ENCODE results near the gene ACACA.

Gene ACACA

GRCh38 chr17:37066322-37067255 is 340.0 kb downstream of the ACACA start:
- no peak overlapping the region for H3K4me3 ChIP-seq (ENCODE audit: low read length)
- no peak for TF ChIP-seq ZNF274 (IDR thresholded peaks at IDR 0.05; ENCODE audit: low read depth, low read length)

- no peak overlapping the region for H3K4me3 ChIP-seq (ENCODE audit: low read length)
- no peak for TF ChIP-seq ZNF274 (IDR thresholded peaks at IDR 0.05; ENCODE audit: low read depth, low read length)
Measured at GRCh38 chr17:37065486-37066321, 340.9 kb downstream of the ACACA start.

- TF ChIP-seq ZNF274 (IDR thresholded peaks at IDR 0.05; ENCODE audit: low read depth, low read length) = no peak
- H3K4me3 ChIP-seq (ENCODE audit: low read length) = no peak overlapping the region
Measured at GRCh38 chr17:37064956-37065355, 341.7 kb downstream of the ACACA start.

DNA sequence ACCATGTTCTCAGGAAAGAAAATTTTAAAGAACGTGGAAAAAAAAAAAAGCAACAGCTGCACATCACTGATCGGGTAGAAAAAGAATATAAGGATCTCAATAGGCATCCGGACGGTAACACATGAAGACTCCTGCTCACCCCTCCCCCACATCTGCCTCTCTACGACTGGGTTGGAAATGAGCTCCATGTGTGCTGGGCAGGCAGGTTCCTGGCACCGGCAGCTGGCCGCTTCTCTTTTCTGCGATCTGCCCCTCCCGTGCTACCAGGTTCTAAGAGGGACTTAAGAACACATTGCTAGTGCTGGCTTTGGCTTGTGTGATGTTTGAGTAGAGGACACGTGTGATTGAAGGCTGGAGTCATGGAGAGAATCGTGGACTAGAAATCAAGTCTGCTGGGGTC is 342.4 kb downstream of the ACACA start:
- no peak overlapping the region for H3K4me3 ChIP-seq (ENCODE audit: low read length)
- TF ChIP-seq ZNF274 (IDR thresholded peaks at IDR 0.05; ENCODE audit: low read depth, low read length) = no peak

DNA sequence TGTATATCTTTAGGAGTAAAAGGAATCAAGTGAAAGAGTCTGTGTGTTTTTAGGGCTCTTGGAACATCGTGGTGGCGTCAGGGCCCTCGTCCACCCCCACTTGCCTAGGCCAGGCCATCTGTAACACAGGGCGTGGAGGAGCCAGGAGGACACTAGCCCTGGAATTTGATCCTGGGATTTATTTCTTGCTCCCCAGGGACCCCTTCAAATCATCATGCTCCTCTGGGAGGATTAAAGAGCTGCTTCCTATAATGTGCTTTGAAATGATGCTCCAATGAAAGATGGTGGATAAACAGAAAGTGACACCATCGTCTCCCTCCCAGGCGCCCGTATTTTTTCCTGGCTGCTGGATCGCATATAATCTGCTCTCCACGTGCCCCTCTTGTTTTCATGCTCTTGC is 344.6 kb downstream of the ACACA start:
- TF ChIP-seq ZNF274 (IDR thresholded peaks at IDR 0.05; ENCODE audit: low read depth, low read length) = no peak
- no peak overlapping the region for H3K4me3 ChIP-seq (ENCODE audit: low read length)

GRCh38 chr17:37060928-37061327 is 345.7 kb downstream of the ACACA start:
- TF ChIP-seq ZNF274 (IDR thresholded peaks at IDR 0.05; ENCODE audit: low read depth, low read length) = no peak
- H3K4me3 ChIP-seq (ENCODE audit: low read length) = no peak overlapping the region

DNA sequence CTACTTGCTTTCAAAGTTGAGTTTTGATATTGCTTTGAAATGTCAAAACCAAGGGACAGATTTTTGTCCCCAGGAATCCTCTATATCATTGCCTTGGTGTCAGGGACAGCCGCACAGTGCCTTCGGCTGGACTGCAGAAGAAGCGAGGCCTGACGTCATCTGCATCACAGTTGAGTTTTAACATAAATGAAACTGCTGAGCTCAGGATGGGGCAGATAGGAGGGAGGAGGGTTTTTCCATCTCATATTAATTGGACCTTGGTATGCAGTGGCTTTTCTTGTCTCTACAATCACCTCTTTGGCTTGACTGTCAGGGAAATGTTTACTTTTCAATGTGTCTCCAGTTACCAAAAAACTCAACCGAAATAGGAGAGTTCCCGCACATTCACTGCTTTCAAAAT is 346.5 kb downstream of the ACACA start:
- H3K4me3 ChIP-seq (ENCODE audit: low read length) = no peak overlapping the region

GRCh38 chr17:37059493-37059892 is 347.1 kb downstream of the ACACA start:
- TF ChIP-seq ZNF274 (IDR thresholded peaks at IDR 0.05; ENCODE audit: low read depth, low read length) = no peak
- no peak overlapping the region for H3K4me3 ChIP-seq (ENCODE audit: low read length)

More for the DNA sequence above, 346.5 kb downstream of the ACACA start:
- no peak for TF ChIP-seq ZNF274 (IDR thresholded peaks at IDR 0.05; ENCODE audit: low read depth, low read length)

DNA sequence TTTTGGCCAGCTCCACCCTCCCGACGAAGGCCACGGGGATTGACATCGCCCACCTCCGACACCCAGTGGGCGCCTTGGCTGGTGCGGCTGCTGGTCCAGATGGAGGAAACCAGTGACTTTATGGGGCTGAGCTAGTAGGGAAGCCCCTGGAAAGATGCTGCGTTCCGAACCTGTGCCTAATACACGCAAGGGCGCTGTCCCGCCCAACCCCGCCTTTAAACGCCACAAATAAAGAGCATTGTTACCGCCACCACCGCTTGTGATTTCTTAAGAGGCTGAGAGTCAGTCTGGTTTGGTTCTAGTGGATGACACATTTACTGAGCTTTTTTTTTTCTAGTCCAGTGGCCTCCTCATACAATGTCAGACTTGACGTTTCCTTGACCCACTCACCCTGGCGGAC is 350.0 kb downstream of the ACACA start:
- no peak overlapping the region for H3K4me3 ChIP-seq (ENCODE audit: low read length)
- TF ChIP-seq ZNF274 (IDR thresholded peaks at IDR 0.05; ENCODE audit: low read depth, low read length) = no peak

GRCh38 chr17:37054894-37055293 is 351.7 kb downstream of the ACACA start:
- no peak for TF ChIP-seq ZNF274 (IDR thresholded peaks at IDR 0.05; ENCODE audit: low read depth, low read length)
- H3K4me3 ChIP-seq (ENCODE audit: low read length) = no peak overlapping the region

- no peak overlapping the region for H3K4me3 ChIP-seq (ENCODE audit: low read length)
- no peak for TF ChIP-seq ZNF274 (IDR thresholded peaks at IDR 0.05; ENCODE audit: low read depth, low read length)
Measured at GRCh38 chr17:37052450-37052849, 354.2 kb downstream of the ACACA start.

DNA sequence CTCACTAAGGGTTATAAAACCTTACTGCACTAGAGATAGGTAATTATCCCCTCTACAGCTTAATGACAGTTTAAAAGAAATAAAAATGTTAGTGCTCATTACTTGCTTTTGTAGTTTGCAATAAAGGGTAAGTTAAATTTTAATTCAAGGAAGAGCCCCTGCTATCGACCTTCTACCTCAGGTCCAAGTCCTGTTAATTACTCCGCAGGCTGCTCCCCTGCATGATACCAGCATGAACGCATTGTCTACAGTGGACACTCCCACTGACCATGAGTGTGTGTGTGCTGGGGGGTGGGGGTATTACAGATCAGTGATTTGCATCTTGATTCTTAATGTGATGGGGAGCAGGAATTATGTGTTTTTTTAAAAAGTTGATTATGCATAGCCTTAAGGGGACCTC is 354.8 kb downstream of the ACACA start:
- TF ChIP-seq ZNF274 (IDR thresholded peaks at IDR 0.05; ENCODE audit: low read depth, low read length) = no peak
- H3K4me3 ChIP-seq (ENCODE audit: low read length) = no peak overlapping the region

GRCh38 chr17:37051381-37051780 is 355.3 kb downstream of the ACACA start:
- no peak for TF ChIP-seq ZNF274 (IDR thresholded peaks at IDR 0.05; ENCODE audit: low read depth, low read length)

GRCh38 chr17:37050920-37051319 is 355.7 kb downstream of the ACACA start:
- H3K4me3 ChIP-seq (ENCODE audit: low read length) = no peak overlapping the region
- TF ChIP-seq ZNF274 (IDR thresholded peaks at IDR 0.05; ENCODE audit: low read depth, low read length) = no peak

More at GRCh38 chr17:37051381-37051780, 355.3 kb downstream of the ACACA start:
- H3K4me3 ChIP-seq (ENCODE audit: low read length) = no peak overlapping the region

DNA sequence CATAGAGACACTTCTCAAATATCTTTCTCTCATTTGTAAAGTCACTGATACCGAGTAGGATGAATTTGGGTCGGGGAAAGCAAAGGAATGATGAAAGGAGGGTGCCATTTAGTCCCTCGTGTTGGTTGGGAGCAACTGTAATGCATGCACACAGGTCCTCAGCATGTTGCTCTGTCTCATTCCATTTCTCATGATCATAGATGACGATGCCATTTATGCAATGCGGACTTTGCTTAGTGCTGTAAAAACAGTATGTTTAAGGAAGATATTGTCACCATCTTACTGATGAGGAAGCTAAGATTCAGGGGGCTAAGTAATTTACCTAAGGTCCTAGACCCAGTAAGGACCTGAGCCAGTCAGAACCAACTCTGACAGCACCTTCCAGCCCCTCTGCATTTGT is 357.8 kb downstream of the ACACA start:
- no peak for TF ChIP-seq ZNF274 (IDR thresholded peaks at IDR 0.05; ENCODE audit: low read depth, low read length)
- H3K4me3 ChIP-seq (ENCODE audit: low read length) = no peak overlapping the region
